SK-N-SH treated with all-trans-retinoic acid at 6 μM for 48 hours (cell line): ENCODE results near the gene CHSY1.

Source experiments
- ATAC-seq: fragments of 200-7000 bp; cut with Tn5 transposase; 3 replicates; pipeline ENCODE4 v1.9.1; 2020; ENCODE audit warnings: mild to moderate bottlenecking, moderate library complexity
- ARNTL ChIP-seq: fragments of 450-650 bp; formaldehyde crosslinking; IDR thresholded peaks from 2 replicates; pipeline ENCODE4 v1.5.0; 2020; ENCODE audit warnings: low read depth, mild to moderate bottlenecking, moderate library complexity, borderline replicate concordance
- BACH2 ChIP-seq: fragments of 250-450 bp; sonication (Bioruptor Pico); IDR thresholded peaks from 2 replicates; pipeline ENCODE4 v1.9.0; 2021; ENCODE audit warnings: mild to moderate bottlenecking, borderline replicate concordance
- CSDC2 ChIP-seq: fragments of 250-450 bp; sonication (Bioruptor Pico); IDR thresholded peaks from 2 replicates; pipeline ENCODE4 v1.5.0; 2020; ENCODE audit warnings: mild to moderate bottlenecking, moderate library complexity
- ESRRG ChIP-seq: fragments of 250-450 bp; sonication (Bioruptor Pico); IDR thresholded peaks from 2 replicates; pipeline ENCODE4 v1.6.1; 2021; ENCODE audit warnings: mild to moderate bottlenecking
- GLIS3 ChIP-seq: fragments of 250-450 bp; sonication (Bioruptor Pico); IDR thresholded peaks from 2 replicates; pipeline ENCODE4 v1.5.0; 2020; ENCODE audit warnings: mild to moderate bottlenecking, moderate library complexity
- OSR1 ChIP-seq: fragments of 250-450 bp; sonication (Bioruptor Pico); IDR thresholded peaks from 2 replicates; pipeline ENCODE4 v1.8.0; 2022; ENCODE audit warnings: moderate library complexity, mild to moderate bottlenecking, inconsistent platforms
- PPARA ChIP-seq: fragments of 250-450 bp; sonication (Bioruptor Pico); IDR thresholded peaks from 2 replicates; pipeline ENCODE4 v1.5.0; 2020; ENCODE audit warnings: mild to moderate bottlenecking, borderline replicate concordance
- RARB ChIP-seq: fragments of 250-450 bp; sonication (Bioruptor Pico); IDR thresholded peaks from 2 replicates; pipeline ENCODE4 v1.8.0; 2021; ENCODE audit warnings: mild to moderate bottlenecking, moderate library complexity
- SNAI2 ChIP-seq: fragments of 250-450 bp; sonication (Bioruptor Pico); IDR thresholded peaks from 2 replicates; pipeline ENCODE4 v1.5.0; 2020; ENCODE audit warnings: mild to moderate bottlenecking, moderate library complexity
- TCF4 ChIP-seq: fragments of 250-450 bp; sonication (Bioruptor Pico); IDR thresholded peaks from 2 replicates; pipeline ENCODE4 v1.8.0; 2021; ENCODE audit warnings: mild to moderate bottlenecking, moderate library complexity, borderline replicate concordance
- TOX ChIP-seq: fragments of 250-450 bp; sonication (Bioruptor Pico); IDR thresholded peaks from 2 replicates; pipeline ENCODE4 v1.8.0; 2021; ENCODE audit warnings: mild to moderate bottlenecking, moderate library complexity, borderline replicate concordance
- ZFP3 ChIP-seq: fragments of 250-450 bp; sonication (Bioruptor Pico); IDR thresholded peaks from 2 replicates; pipeline ENCODE4 v1.5.0; 2020; ENCODE audit warnings: mild to moderate bottlenecking, moderate library complexity
- ZFP30 ChIP-seq: fragments of 450-650 bp; formaldehyde crosslinking; IDR thresholded peaks from 2 replicates; pipeline ENCODE4 v1.5.0; 2022; ENCODE audit warnings: mild to moderate bottlenecking, moderate library complexity
- ZNF565 ChIP-seq: fragments of 450-650 bp; formaldehyde crosslinking; conservative IDR thresholded peaks from 2 replicates; pipeline ENCODE4 v1.5.0; 2020; ENCODE audit warnings: low read depth, mild to moderate bottlenecking, moderate library complexity
- ZNF70 ChIP-seq: fragments of 450-650 bp; formaldehyde crosslinking; IDR thresholded peaks from 2 replicates; pipeline ENCODE4 v1.5.0; 2020; ENCODE audit warnings: mild to moderate bottlenecking, moderate library complexity
- ZNF8 ChIP-seq: fragments of 450-650 bp; formaldehyde crosslinking; IDR thresholded peaks from 2 replicates; pipeline ENCODE4 v1.5.0; 2020; ENCODE audit warnings: mild to moderate bottlenecking, moderate library complexity
- TF ChIP-seq, protein P1 (sequence below): fragments of 250-450 bp; sonication (Bioruptor Pico); IDR thresholded peaks from 2 replicates; pipeline ENCODE4 v1.8.0; 2020; ENCODE audit warnings: mild to moderate bottlenecking, moderate library complexity, borderline replicate concordance
- TF ChIP-seq, protein P2 (sequence below): fragments of 250-450 bp; sonication (Bioruptor Pico); IDR thresholded peaks from 2 replicates; pipeline ENCODE4 v1.5.1; 2020; ENCODE audit warnings: low read depth, mild to moderate bottlenecking, moderate library complexity
- TF ChIP-seq, protein P3 (sequence below): fragments of 250-450 bp; sonication (Bioruptor Pico); IDR thresholded peaks from 2 replicates; pipeline ENCODE4 v1.5.0; 2020; ENCODE audit warnings: mild to moderate bottlenecking, moderate library complexity
- TF ChIP-seq, protein P4 (sequence below): fragments of 250-450 bp; sonication (Bioruptor Pico); IDR thresholded peaks from 2 replicates; pipeline ENCODE4 v1.8.0; 2021; ENCODE audit warnings: low read depth, mild to moderate bottlenecking, moderate library complexity, borderline replicate concordance

CHSY1 gene

DNA sequence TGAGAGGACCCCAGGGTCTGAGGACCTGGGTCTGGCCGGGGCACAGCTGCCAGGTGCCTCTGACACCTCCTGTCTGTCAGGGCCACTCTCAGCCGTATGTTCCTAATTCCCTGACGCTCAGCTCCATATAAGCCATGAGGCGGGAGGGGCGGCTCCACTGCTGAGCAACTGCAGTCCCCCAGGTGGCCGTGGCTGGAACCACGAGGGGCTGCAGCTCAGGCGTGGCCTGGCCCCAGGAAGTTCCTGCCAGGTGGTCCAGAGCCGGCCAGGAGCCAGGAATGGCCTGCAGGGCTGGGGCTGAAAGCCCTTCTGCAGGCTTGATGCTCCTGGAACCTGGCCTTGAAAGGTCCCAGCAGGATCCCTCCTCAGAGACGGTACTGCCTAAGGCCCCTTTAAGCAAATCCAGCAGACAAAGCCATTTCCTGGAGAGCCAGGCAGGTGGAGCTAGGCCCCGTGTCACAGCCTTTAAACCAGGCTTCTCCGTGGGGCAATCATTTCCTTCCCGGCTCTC, 118.0 kb downstream of the CHSY1 start:
- no peak for ATAC-seq
- TF ChIP-seq ZFP30 (CRISPR knock-in tag) (no peak), RARB (CRISPR knock-in tag) (no peak), TCF4 (CRISPR knock-in tag) (no peak), PPARA (no peak)
- TF ChIP-seq, protein P1, sequence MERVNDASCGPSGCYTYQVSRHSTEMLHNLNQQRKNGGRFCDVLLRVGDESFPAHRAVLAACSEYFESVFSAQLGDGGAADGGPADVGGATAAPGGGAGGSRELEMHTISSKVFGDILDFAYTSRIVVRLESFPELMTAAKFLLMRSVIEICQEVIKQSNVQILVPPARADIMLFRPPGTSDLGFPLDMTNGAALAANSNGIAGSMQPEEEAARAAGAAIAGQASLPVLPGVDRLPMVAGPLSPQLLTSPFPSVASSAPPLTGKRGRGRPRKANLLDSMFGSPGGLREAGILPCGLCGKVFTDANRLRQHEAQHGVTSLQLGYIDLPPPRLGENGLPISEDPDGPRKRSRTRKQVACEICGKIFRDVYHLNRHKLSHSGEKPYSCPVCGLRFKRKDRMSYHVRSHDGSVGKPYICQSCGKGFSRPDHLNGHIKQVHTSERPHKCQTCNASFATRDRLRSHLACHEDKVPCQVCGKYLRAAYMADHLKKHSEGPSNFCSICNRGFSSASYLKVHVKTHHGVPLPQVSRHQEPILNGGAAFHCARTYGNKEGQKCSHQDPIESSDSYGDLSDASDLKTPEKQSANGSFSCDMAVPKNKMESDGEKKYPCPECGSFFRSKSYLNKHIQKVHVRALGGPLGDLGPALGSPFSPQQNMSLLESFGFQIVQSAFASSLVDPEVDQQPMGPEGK (CRISPR knock-in tag) = no peak
- TF ChIP-seq, all 23 proteins: peak for 0

DNA sequence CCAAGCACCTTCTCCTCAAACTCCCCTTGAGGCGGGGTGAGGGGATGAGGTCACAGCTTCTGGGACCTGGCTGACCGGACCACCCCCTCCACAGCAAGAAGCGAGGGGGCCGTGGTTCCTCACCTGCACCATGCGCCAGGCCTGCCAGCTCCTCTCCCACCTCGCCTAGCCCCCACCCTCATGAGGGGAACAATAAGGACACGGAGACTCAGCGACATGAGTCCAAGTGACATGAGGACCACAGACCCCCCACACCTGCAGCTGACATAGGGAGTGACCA, 118.7 kb downstream of the CHSY1 start:
- TF ChIP-seq ZNF8 (CRISPR knock-in tag) = no peak
- ATAC-seq = no peak

DNA sequence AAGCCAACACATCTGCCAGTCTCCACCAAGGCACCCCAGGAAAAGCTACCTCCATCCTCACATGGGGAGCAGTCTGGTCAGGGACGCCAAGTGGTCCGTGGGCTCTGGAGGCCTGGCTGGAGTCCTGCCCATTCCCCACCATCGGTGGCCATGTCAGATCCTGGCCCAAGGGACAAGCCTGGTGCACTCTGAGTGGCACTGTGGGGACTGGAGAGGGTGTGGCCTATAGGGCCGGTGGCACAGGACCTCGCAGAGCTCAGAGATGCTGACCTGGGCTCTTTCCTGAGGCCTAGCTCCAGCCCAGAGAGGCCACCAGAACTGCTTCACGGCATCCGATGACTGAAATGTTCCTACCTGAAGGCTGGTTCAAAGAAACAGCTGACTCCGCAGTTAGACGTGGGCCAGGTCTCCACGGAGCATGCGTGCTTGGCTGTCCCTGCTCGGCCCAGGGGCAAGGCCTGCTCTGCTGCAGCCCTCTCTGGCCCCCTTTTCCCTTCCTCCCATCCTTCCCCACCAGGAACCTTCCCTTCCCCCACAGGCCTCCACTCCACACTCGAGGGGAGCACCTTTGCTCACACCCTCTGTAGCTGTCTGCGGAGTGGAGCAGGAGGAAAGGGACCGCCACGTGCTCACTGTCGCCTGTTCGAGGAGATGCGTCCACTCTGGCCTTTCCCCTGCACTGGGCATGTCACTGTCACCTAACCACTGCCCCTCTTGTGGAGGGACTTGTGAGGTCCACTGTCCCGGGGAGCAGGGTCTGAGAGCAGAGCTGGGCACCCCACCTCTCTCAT, 119.3 kb downstream of the CHSY1 start:
- TF ChIP-seq TOX (CRISPR knock-in tag) (no peak), ZFP3 (CRISPR knock-in tag) (no peak), CSDC2 (CRISPR knock-in tag) (no peak), ZNF565 (CRISPR knock-in tag) (no peak), OSR1 (CRISPR knock-in tag) (no peak), ARNTL (CRISPR knock-in tag) (no peak)
- TF ChIP-seq, protein P2, sequence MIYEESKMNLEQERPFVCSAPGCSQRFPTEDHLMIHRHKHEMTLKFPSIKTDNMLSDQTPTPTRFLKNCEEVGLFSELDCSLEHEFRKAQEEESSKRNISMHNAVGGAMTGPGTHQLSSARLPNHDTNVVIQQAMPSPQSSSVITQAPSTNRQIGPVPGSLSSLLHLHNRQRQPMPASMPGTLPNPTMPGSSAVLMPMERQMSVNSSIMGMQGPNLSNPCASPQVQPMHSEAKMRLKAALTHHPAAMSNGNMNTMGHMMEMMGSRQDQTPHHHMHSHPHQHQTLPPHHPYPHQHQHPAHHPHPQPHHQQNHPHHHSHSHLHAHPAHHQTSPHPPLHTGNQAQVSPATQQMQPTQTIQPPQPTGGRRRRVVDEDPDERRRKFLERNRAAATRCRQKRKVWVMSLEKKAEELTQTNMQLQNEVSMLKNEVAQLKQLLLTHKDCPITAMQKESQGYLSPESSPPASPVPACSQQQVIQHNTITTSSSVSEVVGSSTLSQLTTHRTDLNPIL (CRISPR knock-in tag) = no peak
- no peak for ATAC-seq

DNA sequence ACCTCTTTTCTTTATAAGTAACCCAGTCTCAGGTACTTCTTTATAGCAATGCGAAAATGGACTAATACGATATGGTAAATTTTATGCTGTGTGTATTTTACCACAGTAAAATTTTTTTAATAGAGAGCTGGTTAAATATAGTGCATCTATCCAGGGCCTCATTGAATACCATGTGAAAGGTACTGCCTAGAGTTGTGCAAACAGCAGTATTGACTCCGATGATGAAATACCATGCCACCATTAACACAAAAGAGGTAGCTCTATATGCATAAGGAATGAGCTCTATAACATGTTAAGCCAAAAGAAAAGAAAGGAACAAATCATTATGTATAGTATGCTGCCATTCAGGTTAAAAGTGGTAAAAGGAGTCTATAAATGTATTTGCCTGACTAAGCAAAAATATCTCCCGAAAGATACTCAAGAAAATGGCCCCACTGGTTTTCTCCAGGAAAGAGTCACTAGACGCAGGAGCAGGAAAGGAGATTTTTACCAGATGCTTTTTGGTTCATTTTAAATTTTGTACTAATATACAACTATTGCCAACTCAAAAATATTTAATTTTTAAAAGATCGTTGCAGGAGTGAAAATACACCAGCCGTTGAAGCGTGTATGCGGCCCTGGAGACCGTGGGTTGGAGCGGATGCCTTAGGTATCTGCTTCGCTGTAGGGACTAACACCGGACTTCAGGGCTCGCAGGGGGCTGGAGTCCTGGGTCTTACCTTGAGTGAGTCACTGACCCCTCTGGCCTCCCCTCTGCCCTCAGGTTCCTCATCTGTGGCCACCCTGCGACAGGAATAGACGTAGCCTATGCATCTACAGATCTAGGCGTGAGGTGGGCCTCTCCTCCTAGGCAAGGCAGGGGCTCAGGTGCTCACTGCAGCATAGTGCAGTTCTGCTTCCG, 120.1 kb downstream of the CHSY1 start:
- no peak for TF ChIP-seq SNAI2 (CRISPR knock-in tag)
- TF ChIP-seq, protein P3, sequence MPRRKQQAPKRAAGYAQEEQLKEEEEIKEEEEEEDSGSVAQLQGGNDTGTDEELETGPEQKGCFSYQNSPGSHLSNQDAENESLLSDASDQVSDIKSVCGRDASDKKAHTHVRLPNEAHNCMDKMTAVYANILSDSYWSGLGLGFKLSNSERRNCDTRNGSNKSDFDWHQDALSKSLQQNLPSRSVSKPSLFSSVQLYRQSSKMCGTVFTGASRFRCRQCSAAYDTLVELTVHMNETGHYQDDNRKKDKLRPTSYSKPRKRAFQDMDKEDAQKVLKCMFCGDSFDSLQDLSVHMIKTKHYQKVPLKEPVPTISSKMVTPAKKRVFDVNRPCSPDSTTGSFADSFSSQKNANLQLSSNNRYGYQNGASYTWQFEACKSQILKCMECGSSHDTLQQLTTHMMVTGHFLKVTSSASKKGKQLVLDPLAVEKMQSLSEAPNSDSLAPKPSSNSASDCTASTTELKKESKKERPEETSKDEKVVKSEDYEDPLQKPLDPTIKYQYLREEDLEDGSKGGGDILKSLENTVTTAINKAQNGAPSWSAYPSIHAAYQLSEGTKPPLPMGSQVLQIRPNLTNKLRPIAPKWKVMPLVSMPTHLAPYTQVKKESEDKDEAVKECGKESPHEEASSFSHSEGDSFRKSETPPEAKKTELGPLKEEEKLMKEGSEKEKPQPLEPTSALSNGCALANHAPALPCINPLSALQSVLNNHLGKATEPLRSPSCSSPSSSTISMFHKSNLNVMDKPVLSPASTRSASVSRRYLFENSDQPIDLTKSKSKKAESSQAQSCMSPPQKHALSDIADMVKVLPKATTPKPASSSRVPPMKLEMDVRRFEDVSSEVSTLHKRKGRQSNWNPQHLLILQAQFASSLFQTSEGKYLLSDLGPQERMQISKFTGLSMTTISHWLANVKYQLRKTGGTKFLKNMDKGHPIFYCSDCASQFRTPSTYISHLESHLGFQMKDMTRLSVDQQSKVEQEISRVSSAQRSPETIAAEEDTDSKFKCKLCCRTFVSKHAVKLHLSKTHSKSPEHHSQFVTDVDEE (CRISPR knock-in tag) = no peak
- no peak for TF ChIP-seq GLIS3 (CRISPR knock-in tag)
- no peak for TF ChIP-seq ZNF8 (CRISPR knock-in tag)
- TF ChIP-seq, protein P2 (CRISPR knock-in tag) = no peak
- TF ChIP-seq ESRRG (CRISPR knock-in tag) = no peak
- no peak for TF ChIP-seq ARNTL (CRISPR knock-in tag)
- TF ChIP-seq, protein P1 (CRISPR knock-in tag) = no peak
- no peak for TF ChIP-seq ZFP3 (CRISPR knock-in tag)
- TF ChIP-seq, protein P4, sequence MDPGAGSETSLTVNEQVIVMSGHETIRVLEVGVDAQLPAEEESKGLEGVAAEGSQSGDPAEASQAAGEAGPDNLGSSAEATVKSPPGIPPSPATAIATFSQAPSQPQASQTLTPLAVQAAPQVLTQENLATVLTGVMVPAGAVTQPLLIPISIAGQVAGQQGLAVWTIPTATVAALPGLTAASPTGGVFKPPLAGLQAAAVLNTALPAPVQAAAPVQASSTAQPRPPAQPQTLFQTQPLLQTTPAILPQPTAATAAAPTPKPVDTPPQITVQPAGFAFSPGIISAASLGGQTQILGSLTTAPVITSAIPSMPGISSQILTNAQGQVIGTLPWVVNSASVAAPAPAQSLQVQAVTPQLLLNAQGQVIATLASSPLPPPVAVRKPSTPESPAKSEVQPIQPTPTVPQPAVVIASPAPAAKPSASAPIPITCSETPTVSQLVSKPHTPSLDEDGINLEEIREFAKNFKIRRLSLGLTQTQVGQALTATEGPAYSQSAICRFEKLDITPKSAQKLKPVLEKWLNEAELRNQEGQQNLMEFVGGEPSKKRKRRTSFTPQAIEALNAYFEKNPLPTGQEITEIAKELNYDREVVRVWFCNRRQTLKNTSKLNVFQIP = no peak
- TF ChIP-seq PPARA = no peak
- TF ChIP-seq OSR1 (CRISPR knock-in tag) = no peak
- TF ChIP-seq CSDC2 (CRISPR knock-in tag) = no peak
- TF ChIP-seq BACH2 = no peak
- no peak for TF ChIP-seq TCF4 (CRISPR knock-in tag)
- TF ChIP-seq ZNF565 (CRISPR knock-in tag) = no peak
- no peak for TF ChIP-seq TOX (CRISPR knock-in tag)
- no peak for TF ChIP-seq ZNF70 (CRISPR knock-in tag)
- TF ChIP-seq ZFP30 (CRISPR knock-in tag) = no peak
- no peak for ATAC-seq
